Stimulated activated CD8-positive, alpha-beta memory T cell treated with anti-CD3 and anti-CD28 coated beads, Interleukin-4, amount 100 ng/mL, for 48 hours (primary cell): ENCODE data around the gene RNF17.
"Not testable (repeated sequence)": the region's sequence is repeated elsewhere in the genome, so short reads cannot be mapped to it uniquely, and the experiment has no call there.

Source experiments
- DNase-seq: peaks from one replicate; pipeline ENCODE4 v3.0.0-alpha.2; 2020

The RNF17 gene

GRCh38 chr13:24763596-24764275 lies at the start of gene RNF17:
Gene RNF17 (plus strand): TSS chr13:24764169. CDS start chr13:24764204, 35 bp downstream.
- no peak for DNase-seq

DNA sequence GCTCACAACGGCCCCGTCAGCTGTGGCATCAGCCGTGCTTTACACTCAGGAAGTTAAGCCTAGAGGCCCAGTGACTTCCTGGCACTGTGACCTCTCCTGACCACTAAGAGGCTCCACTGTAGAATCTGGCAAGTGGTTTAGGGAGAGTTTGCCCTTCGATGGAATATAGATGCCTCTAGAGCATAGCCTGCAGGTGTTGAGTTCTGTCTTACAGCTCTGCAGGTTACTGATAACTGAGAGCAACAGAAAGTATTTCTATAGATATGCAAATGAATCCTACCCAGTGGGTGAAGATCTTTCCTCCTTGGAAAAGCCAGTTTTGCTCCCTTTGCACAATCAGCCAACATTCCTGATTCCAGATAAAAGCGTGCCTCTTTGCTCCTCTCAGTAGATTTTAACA lies 48.0 kb upstream of the RNF17 start:
- no peak for DNase-seq

DNA sequence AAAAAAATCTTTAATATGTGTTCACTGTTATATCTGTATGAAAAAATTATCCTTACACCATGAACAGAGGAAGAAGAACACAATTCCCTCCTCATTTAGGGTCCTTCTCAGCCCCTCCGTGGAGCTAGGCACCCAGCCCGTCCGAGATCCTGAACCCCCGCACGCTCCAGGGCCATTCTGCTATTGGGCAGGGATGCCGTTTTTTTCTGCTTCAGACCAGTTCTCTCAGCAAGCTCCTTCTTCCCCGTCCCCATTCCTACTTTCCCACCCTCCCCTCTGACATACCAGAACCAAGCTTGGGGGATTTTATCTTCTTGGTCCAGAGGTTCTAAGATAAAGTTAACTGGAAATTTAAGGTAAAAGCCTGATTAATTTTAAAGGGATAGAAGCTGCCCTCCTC lies 47.5 kb upstream of the RNF17 start:
- no peak for DNase-seq

DNA sequence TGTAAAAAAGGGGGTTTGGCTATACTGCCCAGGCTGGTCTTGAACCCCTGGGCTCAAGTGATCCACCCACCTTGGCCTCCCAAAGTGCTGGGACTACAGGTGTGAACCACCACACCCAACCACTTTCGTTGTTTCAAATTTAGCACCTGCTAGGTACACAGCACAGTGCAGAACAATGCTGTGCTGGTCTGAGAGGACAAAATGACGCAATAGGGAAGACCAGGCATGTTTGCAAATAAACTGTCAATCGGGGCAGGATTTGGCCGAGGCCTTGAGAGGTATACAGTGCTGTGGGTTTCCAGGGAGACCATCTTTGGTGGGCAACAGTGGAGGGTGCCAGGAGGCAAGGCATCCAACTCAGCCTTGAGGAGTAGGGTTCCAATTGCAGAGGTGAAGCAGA lies 46.8 kb upstream of the RNF17 start:
- DNase-seq, result no peak

GRCh38 chr13:24718192-24718965 lies 45.6 kb upstream of the RNF17 start:
- no peak for DNase-seq

GRCh38 chr13:24719139-24719538 lies 44.8 kb upstream of the RNF17 start:
- no peak for DNase-seq

- DNase-seq, result no peak
Observed at GRCh38 chr13:24723206-24723605, 40.8 kb upstream of the RNF17 start.

DNA sequence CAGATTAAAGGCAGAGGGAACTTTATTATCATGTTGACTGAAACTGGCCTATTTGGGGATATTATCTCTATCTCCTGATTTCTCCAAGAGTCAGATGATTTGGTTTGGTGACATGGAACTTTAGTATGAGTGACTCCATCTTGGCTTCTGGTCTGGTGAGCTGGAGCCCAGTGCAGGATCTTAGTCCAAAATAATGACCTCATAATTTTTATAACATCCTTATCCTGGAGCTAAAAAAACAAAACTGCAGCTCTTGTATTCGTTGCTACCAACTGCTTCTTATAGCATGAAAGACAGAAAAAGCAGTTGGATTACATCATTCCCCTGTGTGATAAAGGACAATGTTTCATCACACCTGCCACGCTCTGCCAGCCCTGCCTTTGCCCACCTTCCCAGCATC lies 39.3 kb upstream of the RNF17 start:
- DNase-seq, result no peak

DNA sequence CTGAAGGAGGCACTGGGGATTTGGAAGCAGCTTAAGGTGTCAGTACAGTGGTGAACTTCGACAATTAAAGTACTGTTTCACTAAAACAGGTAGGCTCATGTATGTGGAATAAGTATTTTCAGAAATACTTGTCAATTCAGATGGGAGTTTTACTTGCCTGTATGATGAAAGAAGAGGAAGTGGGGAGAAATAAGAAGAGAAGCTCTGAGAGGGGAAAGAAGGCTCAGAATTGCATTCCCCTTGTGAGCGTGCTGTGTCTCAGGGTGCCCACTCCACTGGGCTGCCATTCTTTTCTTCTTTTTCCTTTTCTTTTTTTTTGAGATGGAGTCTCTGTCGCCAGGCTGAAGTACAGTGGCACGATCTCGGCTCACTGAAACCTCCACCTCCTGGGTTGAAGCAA lies 38.6 kb upstream of the RNF17 start:
- DNase-seq, result no peak

DNA sequence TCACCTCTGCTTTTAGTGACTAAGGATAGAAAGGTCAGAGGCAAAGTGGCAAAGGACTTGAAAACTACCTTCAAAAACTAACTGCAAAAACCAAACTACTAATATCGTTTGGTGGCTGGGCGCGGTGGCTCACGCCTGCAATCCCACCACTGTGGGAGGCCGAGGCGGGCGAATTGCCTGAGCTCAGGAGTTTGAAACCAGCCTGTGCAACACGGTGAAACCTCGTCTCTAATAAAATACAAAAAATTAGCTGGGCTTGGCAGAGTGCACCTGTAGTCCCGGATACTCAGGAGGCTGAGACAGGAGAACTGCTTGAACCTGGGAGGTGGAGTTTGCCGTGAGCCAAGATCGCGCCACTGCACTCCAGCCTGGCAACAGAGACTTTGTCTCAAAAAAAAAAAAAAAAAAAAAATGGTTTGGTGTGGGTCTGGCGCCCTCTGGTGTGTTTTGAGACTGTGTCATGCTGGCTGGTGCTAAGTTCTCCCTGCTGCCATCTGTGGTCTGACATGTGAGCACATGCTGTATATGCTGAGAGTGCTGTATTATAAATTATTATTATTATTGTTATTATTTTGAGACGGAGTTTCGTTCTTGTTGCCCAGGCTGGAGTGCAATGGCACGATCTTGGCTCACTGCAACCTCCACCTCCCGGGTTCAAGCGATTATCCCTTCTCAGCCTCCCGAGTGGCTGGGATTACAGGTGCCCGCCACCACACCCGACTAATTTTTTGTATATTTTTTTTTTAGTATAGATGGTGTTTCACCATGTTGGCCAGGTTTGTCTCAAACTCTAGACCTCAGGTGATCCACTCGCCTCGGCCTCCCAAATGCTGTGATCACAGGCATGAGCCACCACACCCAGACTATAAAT lies 36.0 kb upstream of the RNF17 start:
- DNase-seq, result peak; percentile 67

DNA sequence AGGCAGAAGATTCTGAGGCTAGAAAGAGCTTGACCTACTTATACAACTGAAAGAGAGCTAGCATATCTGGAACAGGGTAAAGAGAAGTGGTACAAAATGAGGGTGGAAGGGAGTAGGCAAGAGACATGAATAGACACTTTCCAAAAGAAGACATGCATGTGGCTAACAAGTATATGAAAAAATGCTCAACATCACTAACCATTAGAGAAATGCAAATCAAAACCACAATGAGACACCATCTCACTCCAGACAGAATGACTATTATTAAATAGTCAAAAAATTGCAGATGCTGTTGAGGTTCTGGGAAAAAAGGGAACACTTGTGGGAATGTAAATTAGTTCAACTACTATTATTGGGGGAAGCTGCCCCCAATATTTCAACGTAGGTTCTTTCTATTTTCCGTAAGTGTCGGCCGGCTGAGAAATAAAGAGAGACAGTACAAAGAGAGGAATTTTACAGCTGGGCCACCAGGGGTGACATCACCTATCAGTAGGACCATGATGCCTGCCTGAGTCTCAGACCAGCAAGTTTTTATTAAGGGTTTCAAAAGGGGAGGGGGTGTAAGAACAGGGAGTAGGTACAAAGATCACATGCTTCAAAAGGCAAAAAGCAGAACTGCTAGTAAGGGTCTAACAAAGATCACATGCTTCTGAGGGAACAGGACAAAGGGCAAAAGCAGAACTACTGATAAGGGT lies 32.9 kb upstream of the RNF17 start:
- DNase-seq, result not testable (repeated sequence)

- no peak for DNase-seq
Observed at GRCh38 chr13:24734950-24735349, 29.0 kb upstream of the RNF17 start.

DNA sequence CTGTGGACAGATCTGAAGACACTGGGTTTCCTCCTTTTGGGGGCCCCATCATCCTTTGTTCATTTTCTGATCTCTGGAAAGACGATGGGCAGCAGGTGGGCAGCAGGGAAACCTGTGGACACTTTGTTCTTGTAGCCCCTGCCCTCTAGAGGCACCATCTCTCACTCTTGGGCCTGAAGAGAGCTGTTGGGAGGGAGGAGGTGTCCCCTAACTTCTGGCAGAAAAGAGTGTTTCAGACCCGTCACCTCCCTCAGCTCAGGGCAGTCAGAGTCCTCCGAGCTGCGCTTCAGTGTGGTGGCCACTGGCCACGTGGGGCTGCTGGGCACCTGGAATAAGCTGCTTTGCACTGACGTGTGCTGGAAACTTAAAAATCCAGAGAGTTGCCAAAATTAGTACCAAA lies 26.9 kb upstream of the RNF17 start:
- DNase-seq, result no peak

DNA sequence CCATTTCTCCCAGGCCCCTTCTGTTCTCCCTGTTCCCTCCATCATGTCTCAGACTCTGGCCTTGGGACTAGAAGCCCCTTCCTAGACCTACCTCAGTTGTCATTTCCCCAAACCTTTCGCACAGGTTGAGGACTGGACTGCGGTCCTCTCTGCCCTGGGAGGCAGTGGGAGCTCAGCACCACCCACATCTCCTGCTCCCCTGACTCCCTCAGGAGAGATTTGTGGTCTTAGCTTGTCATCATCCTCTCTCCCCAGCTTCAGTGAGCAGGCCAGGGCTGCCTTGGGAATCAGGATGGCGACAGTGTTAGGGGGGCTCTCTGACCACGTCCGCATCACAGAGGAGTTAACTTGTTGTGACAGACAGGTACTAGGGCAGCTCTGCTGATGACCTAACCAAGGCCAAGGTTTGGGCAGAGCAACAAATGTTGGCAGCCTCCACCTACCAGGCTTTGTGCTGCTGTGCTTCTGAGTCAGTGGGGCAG lies 25.6 kb upstream of the RNF17 start:
- DNase-seq, result no peak

- DNase-seq, result no peak
Observed at GRCh38 chr13:24740014-24740890, 23.7 kb upstream of the RNF17 start.

DNA sequence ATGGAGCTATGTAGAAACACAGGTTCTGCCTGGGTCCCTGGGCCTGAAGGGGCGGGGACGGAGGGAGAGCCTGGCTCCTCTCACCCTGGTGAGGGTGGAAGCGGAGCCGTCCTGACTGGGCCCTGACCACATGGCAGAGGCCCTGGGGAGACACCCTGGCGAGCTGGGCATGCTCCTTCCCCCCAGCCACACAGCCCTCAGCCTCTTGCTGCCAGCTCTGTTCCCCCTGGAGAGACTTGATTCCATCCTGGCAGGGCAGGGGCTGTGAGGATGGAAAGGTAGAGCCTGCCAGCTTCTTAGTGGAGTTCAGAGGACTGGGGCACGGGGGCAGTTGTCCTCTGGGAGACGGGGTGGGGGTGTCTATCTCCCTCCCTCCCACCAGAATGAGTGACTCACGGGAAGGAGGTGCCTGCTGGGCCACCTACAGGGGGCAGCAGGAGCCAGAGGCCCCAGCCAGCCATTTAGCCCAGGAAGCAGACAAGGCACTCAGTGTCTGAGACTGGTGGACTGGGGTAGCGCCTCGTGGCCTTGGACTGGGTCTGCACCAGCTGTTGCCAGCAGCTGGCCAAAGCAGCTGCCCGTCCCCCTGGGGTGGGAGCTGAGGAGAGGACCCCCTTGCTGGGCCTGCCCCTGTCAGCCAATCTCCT lies 22.8 kb upstream of the RNF17 start:
- no peak for DNase-seq

DNA sequence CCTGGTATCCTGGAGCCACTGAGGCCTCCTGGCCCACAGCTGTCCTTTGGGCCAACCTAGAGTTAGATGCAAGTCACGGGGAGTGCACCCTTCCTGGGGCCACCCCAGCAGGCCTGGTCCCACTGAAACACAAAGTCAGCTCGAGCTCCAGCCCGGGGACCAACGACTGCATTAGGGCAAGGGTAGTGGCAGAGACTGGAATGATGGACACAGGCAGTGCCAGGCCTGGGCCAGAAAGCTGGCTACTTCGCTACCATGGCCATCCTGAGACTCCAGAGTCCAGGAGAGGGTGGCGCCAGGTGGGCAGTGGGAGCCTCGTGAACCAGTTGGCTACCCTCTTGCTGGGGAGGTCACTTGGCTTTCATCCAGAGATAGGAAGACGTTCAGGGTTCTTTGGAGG lies 22.2 kb upstream of the RNF17 start:
- DNase-seq, result no peak

GRCh38 chr13:24742294-24742693 lies 21.7 kb upstream of the RNF17 start:
- no peak for DNase-seq

GRCh38 chr13:24742977-24743376 lies 21.0 kb upstream of the RNF17 start:
- DNase-seq, result no peak

GRCh38 chr13:24744247-24744646 lies 19.7 kb upstream of the RNF17 start:
- DNase-seq, result no peak

GRCh38 chr13:24745516-24745860 lies 18.5 kb upstream of the RNF17 start:
- DNase-seq, result no peak
